ENCODE results near the gene IGFLR1.

Gene IGFLR1

DNA sequence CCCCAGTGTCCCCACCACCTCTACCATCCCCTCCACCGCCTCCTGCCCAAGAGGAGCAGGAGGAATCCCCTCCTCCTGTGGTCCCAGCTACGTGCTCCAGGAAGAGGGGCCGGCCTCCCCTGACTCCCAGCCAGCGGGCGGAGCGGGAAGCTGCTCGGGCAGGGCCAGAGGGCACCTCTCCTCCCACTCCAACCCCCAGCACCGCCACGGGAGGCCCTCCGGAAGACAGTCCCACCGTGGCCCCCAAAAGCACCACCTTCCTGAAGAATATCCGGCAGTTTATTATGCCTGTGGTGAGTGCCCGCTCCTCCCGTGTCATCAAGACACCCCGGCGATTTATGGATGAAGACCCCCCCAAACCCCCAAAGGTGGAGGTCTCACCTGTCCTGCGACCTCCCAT lies 21.6 kb downstream of the IGFLR1 start:
- Histone ChIP-seq H3K4me1 (ENCODE audit: control insufficient read depth, insufficient read depth, low read length) (peaks cover 18% of the 10 kb centered on the region), H3K36me3 (ENCODE audit: control insufficient read depth, insufficient read depth, low read length) (peaks cover 7% of the 10 kb centered on the region), H3K27me3 (ENCODE audit: control insufficient read depth, insufficient read depth, low read length) (no peaks in the 10 kb centered on the region), H3K9me3 (ENCODE audit: control insufficient read depth, low read length) (no peaks in the 10 kb centered on the region), H3K9ac (ENCODE audit: low read length) (no peak overlapping the region), H3K4me3 (ENCODE audit: low read length) (no peak overlapping the region)

DNA sequence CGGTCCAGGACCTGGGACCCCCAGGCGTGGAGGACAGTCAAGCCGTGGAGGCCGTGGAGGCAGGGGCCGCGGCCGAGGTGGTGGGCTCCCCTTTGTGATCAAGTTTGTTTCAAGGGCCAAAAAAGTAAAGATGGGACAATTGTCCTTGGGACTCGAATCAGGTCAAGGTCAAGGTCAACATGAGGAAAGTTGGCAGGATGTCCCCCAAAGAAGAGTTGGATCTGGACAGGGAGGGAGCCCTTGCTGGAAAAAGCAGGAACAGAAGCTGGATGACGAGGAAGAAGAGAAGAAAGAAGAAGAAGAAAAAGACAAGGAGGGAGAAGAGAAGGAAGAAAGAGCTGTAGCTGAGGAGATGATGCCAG lies 22.1 kb downstream of the IGFLR1 start:
- Histone ChIP-seq H3K27me3 (ENCODE audit: control insufficient read depth, insufficient read depth, low read length) (no peaks in the 10 kb centered on the region), H3K36me3 (ENCODE audit: control insufficient read depth, insufficient read depth, low read length) (peaks cover 7% of the 10 kb centered on the region), H3K9me3 (ENCODE audit: control insufficient read depth, low read length) (no peaks in the 10 kb centered on the region), H3K4me1 (ENCODE audit: control insufficient read depth, insufficient read depth, low read length) (peaks cover 22% of the 10 kb centered on the region), H3K4me3 (ENCODE audit: low read length) (no peak overlapping the region), H3K9ac (ENCODE audit: low read length) (no peak overlapping the region)

DNA sequence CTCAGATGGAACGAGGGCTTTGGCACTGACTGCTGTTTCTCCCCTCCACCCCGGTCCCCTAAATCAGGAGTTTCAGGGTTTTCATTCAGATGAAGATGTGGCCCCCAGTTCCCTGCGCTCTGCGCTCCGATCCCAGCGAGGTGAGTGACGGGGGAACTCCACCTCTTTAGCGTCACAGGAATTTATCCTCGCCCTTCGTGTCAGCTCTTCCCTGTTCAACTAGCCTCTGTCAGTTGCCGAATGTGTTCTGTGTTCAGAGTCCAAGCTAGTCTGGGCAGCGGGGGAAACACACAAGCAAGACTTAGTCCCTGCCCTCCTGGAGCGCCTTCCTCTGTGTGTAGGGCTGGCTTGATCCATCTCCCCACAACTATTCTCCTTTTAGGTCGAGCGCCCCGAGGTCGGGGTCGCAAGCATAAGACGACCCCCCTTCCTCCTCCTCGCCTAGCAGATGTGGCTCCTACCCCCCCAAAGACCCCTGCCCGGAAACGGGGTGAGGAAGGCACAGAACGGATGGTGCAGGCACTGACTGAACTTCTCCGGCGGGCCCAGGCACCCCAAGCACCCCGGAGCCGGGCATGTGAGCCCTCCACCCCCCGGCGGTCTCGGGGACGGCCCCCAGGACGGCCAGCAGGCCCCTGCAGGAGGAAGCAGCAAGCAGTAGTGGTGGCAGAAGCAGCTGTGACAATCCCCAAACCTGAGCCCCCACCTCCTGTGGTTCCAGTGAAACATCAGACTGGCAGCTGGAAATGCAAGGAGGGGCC lies 22.7 kb downstream of the IGFLR1 start:
- Histone ChIP-seq H3K9ac (ENCODE audit: low read length) (peak overlapping the region; percentile 70), H3K4me1 (ENCODE audit: control insufficient read depth, insufficient read depth, low read length) (peaks cover 22% of the 10 kb centered on the region), H3K36me3 (ENCODE audit: control insufficient read depth, insufficient read depth, low read length) (peaks cover 7% of the 10 kb centered on the region), H3K9me3 (ENCODE audit: control insufficient read depth, low read length) (no peaks in the 10 kb centered on the region), H3K4me3 (ENCODE audit: low read length) (no peak overlapping the region), H3K27me3 (ENCODE audit: control insufficient read depth, insufficient read depth, low read length) (no peaks in the 10 kb centered on the region)

DNA sequence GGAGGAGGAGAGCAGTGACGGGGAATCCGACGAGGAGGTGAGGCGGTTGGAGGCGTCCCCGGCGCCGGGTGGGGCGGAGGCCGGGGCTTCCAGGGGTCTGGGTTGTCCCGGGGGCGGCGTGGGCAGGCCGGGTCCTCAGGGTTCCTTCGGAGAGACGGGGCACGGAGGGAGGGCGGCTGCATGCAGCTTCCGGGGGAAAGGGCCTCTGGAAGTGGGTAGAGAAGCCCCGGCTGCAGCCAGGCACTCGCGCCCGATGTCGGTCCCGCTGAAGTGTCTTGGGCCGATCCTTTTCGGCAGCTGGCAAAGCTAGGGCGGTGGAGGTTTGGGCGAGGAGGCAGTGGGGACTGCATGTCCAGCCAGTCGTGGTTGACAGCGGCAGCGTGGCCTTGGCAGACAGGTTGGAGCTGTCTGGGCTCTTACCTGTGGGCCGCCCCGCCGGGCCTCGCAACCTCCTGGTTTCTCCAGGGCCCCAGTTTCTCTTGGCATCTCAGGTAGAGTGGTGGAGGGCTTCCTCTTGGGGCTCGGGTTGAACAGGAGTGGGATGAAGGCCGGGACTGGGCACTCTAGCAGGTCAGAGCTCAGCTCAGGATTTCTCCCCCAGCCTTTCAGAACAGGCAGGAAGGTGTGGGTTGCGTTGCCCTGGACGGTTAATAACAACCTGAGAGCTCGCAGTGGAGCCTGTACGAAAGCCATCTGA lies 23.8 kb downstream of the IGFLR1 start:
- Histone ChIP-seq H3K4me3 (ENCODE audit: low read length) (peak overlapping the region; percentile 60), H3K9ac (ENCODE audit: low read length) (peak overlapping the region; percentile 70), H3K4me1 (ENCODE audit: control insufficient read depth, insufficient read depth, low read length) (peaks cover 22% of the 10 kb centered on the region), H3K36me3 (ENCODE audit: control insufficient read depth, insufficient read depth, low read length) (peaks cover 7% of the 10 kb centered on the region), H3K9me3 (ENCODE audit: control insufficient read depth, low read length) (no peaks in the 10 kb centered on the region), H3K27me3 (ENCODE audit: control insufficient read depth, insufficient read depth, low read length) (no peaks in the 10 kb centered on the region)

DNA sequence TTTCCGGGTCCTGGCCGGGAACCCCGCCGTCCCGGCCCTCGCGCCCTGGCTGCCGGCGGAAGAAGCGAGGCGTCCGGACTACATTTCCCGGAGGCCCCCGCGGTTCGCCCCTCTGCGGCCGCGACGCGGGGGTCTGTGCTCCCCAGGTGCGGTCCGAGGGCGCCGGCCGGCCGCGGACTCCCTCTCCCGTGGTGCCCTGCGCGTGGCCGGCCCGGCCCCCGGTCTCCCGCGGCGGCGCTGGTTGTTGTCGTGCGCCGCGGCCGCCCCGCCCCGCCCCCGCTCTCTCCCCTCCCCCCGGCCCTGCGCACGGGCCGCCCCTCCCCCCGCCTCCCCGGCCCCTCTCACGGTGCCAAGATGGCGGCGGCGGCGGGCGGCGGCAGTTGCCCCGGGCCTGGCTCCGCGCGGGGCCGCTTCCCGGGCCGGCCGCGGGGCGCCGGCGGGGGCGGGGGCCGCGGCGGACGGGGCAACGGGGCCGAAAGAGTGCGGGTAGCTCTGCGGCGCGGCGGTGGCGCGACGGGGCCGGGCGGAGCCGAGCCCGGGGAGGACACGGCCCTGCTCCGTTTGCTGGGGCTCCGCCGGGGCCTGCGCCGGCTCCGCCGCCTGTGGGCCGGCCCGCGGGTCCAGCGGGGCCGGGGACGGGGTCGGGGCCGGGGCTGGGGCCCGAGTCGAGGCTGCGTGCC lies 24.4 kb downstream of the IGFLR1 start, which contains the start of gene KMT2B:
Gene KMT2B (plus strand): TSS at position 339 of the 680 bp plus-strand sequence. CDS start 16 bp downstream, at position 355.
- Histone ChIP-seq H3K27me3 (ENCODE audit: control insufficient read depth, insufficient read depth, low read length) (no peaks in the 10 kb centered on the region), H3K4me3 (ENCODE audit: low read length) (peak within 1 kb of the TSS; percentile 60), H3K36me3 (ENCODE audit: control insufficient read depth, insufficient read depth, low read length) (peaks cover under 1% of the 10 kb centered on the region), H3K9me3 (ENCODE audit: control insufficient read depth, low read length) (no peaks in the 10 kb centered on the region), H3K4me1 (ENCODE audit: control insufficient read depth, insufficient read depth, low read length) (peaks cover 22% of the 10 kb centered on the region), H3K9ac (ENCODE audit: low read length) (peak within 1 kb of the TSS; percentile 76)

DNA sequence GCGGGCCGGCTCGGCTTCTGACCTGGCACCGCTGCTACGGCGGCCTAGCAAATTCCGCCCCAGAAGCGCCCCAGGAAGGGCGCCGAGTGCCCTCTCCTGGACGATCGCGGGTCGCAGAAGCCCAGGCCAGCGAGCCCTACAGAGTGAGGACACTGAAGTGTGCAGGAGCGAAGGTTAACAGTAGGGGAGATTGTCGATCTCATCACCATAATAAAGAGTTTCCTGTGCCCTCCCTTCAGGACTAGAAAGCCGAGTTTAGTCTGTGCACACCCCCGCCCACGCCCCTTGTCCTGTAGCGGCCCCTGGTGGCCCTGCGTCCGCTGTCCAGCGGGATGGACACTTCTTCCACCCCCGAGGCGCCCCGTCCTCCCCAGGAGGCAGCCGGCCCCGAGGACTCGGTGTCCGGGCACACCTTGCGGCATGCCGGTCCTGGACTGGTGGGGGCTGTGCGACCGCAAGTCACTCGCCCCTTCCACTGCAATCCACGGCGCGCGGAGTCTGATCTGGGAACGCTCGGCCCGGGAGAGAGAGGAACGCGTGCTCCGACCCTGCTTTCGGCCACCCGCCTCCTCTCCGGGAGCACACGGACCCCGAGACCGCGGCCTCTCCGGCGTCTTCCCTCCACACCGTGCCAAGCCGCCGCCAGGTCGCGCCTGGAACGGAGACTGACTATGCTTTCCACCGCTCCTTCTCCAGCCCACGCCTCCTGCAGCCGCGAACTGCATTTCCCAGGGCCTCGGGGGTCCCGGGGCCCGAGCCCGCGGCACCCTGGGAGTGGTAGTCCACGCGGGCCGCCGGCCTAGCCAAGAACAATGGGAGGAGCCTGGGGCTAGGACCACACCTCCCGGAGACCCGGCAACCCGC lies 25.2 kb downstream of the IGFLR1 start:
- Histone ChIP-seq H3K9ac (ENCODE audit: low read length) (peak overlapping the region; percentile 76), H3K4me1 (ENCODE audit: control insufficient read depth, insufficient read depth, low read length) (peaks cover 22% of the 10 kb centered on the region), H3K36me3 (ENCODE audit: control insufficient read depth, insufficient read depth, low read length) (no peaks in the 10 kb centered on the region), H3K4me3 (ENCODE audit: low read length) (peak overlapping the region; percentile 44), H3K9me3 (ENCODE audit: control insufficient read depth, low read length) (no peaks in the 10 kb centered on the region), H3K27me3 (ENCODE audit: control insufficient read depth, insufficient read depth, low read length) (no peaks in the 10 kb centered on the region)

DNA sequence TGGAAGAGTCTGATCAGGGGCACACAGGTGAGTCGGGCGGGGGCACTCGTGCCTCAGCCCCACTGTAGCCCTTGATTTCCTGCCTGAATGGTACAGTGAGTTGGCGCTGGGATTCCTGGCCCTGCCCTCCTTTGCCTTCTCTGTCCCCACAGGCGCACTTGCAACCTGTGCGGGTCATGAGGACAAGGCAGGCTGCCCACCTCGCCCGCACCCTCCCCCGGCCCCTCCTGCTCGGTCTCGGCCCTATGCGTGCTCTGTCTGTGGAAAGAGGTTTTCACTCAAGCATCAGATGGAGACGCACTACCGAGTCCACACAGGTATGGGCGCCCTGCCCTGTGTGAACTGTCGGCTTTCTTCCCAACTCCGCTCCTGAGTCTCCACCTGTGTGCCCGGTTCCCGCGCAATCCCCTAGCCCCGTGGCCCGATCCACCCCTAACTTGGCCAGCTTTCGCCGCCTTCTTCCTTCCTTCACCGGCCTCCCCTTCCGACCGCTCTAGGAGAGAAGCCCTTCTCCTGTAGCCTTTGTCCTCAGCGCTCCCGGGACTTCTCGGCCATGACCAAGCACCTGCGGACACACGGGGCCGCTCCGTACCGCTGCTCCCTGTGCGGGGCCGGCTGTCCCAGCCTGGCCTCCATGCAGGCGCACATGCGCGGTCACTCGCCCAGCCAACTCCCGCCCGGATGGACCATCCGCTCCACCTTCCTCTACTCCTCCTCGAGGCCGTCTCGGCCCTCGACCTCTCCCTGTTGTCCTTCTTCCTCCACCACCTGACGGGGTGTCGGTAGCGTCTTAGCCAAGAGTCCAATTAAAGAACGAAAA lies 26.1 kb downstream of the IGFLR1 start:
- Histone ChIP-seq H3K9ac (ENCODE audit: low read length) (peak overlapping the region; percentile 76), H3K4me1 (ENCODE audit: control insufficient read depth, insufficient read depth, low read length) (peaks cover 22% of the 10 kb centered on the region), H3K9me3 (ENCODE audit: control insufficient read depth, low read length) (no peaks in the 10 kb centered on the region), H3K4me3 (ENCODE audit: low read length) (peak overlapping the region; percentile 44), H3K27me3 (ENCODE audit: control insufficient read depth, insufficient read depth, low read length) (no peaks in the 10 kb centered on the region), H3K36me3 (ENCODE audit: control insufficient read depth, insufficient read depth, low read length) (no peaks in the 10 kb centered on the region)

DNA sequence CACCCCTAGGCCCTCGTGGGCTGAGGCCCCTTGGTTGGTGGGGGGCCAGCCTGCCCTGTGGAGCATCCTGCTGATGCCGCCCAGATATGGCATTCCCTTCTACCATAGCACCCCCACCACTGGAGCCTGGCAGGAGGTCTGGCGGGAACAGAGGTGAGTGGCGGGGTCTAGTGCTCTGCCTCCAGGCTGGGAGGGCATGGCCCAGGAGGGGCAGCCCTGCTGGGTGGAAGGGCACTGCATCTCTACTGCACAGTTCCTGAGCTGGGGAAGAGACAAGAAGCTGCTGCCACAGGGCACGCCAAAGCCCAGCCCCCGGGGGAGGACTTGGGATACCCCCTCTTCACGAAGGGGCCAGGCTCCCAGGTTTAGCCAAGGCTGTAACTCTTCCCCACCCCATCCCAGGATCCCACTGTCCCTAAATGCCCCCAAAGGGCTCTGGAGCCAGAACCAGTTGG lies 26.9 kb downstream of the IGFLR1 start:
- peak overlapping the region; percentile 76 for H3K9ac ChIP-seq (ENCODE audit: low read length)
- no peaks in the 10 kb centered on the region for H3K9me3 ChIP-seq (ENCODE audit: control insufficient read depth, low read length)

DNA sequence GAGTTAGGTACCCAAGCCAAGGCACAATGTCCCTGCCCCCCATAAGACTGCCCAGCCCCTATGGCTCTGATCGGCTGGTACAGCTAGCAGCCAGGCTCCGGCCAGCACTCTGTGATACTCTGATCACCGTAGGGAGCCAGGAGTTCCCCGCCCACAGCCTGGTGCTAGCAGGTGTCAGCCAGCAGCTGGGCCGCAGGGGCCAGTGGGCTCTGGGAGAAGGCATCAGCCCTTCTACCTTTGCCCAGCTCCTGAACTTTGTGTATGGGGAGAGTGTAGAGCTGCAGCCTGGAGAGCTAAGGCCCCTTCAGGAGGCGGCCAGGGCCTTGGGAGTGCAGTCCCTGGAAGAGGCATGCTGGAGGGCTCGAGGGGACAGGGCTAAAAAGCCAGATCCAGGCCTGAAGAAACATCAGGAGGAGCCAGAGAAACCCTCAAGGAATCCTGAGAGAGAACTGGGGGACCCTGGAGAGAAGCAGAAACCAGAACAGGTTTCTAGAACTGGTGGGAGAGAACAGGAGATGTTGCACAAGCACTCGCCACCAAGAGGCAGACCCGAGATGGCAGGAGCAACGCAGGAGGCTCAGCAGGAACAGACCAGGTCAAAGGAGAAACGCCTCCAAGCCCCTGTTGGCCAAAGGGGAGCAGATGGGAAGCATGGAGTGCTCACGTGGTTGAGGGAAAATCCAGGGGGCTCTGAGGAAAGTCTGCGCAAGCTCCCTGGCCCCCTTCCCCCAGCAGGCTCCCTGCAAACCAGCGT lies 27.5 kb downstream of the IGFLR1 start:
- Histone ChIP-seq H3K27me3 (ENCODE audit: control insufficient read depth, insufficient read depth, low read length) (peaks cover 6% of the 10 kb centered on the region), H3K4me3 (ENCODE audit: low read length) (no peak overlapping the region), H3K4me1 (ENCODE audit: control insufficient read depth, insufficient read depth, low read length) (peaks cover 22% of the 10 kb centered on the region), H3K9ac (ENCODE audit: low read length) (no peak overlapping the region), H3K9me3 (ENCODE audit: control insufficient read depth, low read length) (no peaks in the 10 kb centered on the region), H3K36me3 (ENCODE audit: control insufficient read depth, insufficient read depth, low read length) (no peaks in the 10 kb centered on the region)

More for the DNA sequence above, 26.9 kb downstream of the IGFLR1 start:
- Histone ChIP-seq H3K4me3 (ENCODE audit: low read length) (no peak overlapping the region), H3K27me3 (ENCODE audit: control insufficient read depth, insufficient read depth, low read length) (peaks cover 6% of the 10 kb centered on the region), H3K36me3 (ENCODE audit: control insufficient read depth, insufficient read depth, low read length) (no peaks in the 10 kb centered on the region), H3K4me1 (ENCODE audit: control insufficient read depth, insufficient read depth, low read length) (peaks cover 22% of the 10 kb centered on the region)

DNA sequence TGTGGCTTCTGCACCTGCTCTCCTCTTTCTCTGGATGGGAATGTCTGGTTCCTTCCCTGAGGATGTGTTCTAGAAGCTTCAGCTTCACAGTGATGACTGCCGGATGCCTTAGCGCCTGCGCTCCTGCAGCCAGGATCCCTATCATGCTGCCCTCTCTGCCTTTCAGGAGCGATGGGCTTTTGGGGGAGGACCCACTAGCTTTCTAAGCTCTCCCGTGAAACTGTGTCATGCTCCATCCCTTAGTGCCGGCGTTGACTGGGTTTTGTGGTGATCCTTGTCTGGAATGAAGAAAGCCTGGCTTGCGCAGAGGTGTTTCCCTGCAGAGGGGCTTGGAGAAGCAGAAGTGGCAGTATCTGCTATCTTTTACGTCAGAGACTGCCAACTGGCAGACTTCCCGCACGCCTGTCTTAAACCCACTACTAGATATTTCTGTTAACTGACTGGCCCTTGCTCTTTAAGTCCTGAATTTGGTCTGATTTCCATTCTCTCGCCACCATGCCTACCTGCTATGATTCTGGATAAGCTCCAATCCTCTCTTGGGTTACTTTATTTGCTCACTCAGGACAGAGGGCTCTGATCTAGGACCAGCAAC lies 28.3 kb downstream of the IGFLR1 start:
- Histone ChIP-seq H3K9ac (ENCODE audit: low read length) (no peak overlapping the region), H3K9me3 (ENCODE audit: control insufficient read depth, low read length) (no peaks in the 10 kb centered on the region), H3K27me3 (ENCODE audit: control insufficient read depth, insufficient read depth, low read length) (peaks cover 6% of the 10 kb centered on the region), H3K4me3 (ENCODE audit: low read length) (no peak overlapping the region), H3K4me1 (ENCODE audit: control insufficient read depth, insufficient read depth, low read length) (peaks cover 15% of the 10 kb centered on the region), H3K36me3 (ENCODE audit: control insufficient read depth, insufficient read depth, low read length) (no peaks in the 10 kb centered on the region)

All from mucosa of stomach (tissue), 1 donor.